ENCODE data around the gene UBL3. TPM values are rescaled to one million over a fixed set of nuclear protein-coding genes. Genes with fewer than 3 reads are reported as not detected.

Gene UBL3
- total RNA-seq, 1 donor from 2014 or later = 23.0 TPM

- no peak for TF ChIP-seq CTCF (IDR thresholded peaks at IDR 0.05; ENCODE audit: insufficient read depth, low read length, poor library complexity, severe bottlenecking)
- H3K4me3 ChIP-seq (ENCODE audit: low read depth, low read length) = no peak overlapping the region
- no peaks in the 10 kb centered on the region for H3K36me3 ChIP-seq (ENCODE audit: control insufficient read depth, insufficient read depth, low read length)
- no peaks in the 10 kb centered on the region for H3K27me3 ChIP-seq (ENCODE audit: control insufficient read depth, insufficient read depth, low read length)
- no peak for DNase-seq (ENCODE audit: low read depth)
Measured at GRCh38 chr13:29887686-29888085, 37.3 kb upstream of the UBL3 start.

GRCh38 chr13:29887030-29887557 is 36.7 kb upstream of the UBL3 start:
- no peaks in the 10 kb centered on the region for H3K27me3 ChIP-seq (ENCODE audit: control insufficient read depth, insufficient read depth, low read length)
- no peaks in the 10 kb centered on the region for H3K36me3 ChIP-seq (ENCODE audit: control insufficient read depth, insufficient read depth, low read length)
- DNase-seq (ENCODE audit: low read depth) = no peak
- no peak overlapping the region for H3K4me3 ChIP-seq (ENCODE audit: low read depth, low read length)
- TF ChIP-seq CTCF (IDR thresholded peaks at IDR 0.05; ENCODE audit: insufficient read depth, low read length, poor library complexity, severe bottlenecking) = no peak

GRCh38 chr13:29886446-29886845 is 36.0 kb upstream of the UBL3 start:
- no peaks in the 10 kb centered on the region for H3K27me3 ChIP-seq (ENCODE audit: control insufficient read depth, insufficient read depth, low read length)
- TF ChIP-seq CTCF (IDR thresholded peaks at IDR 0.05; ENCODE audit: insufficient read depth, low read length, poor library complexity, severe bottlenecking) = no peak
- no peaks in the 10 kb centered on the region for H3K36me3 ChIP-seq (ENCODE audit: control insufficient read depth, insufficient read depth, low read length)
- no peak overlapping the region for H3K4me3 ChIP-seq (ENCODE audit: low read depth, low read length)
- no peak for DNase-seq (ENCODE audit: low read depth)

GRCh38 chr13:29885989-29886388 is 35.6 kb upstream of the UBL3 start:
- no peak for TF ChIP-seq CTCF (IDR thresholded peaks at IDR 0.05; ENCODE audit: insufficient read depth, low read length, poor library complexity, severe bottlenecking)

GRCh38 chr13:29884671-29885430 is 34.4 kb upstream of the UBL3 start:
- Histone ChIP-seq H3K4me3 (ENCODE audit: low read depth, low read length) (no peak overlapping the region), H3K27me3 (ENCODE audit: control insufficient read depth, insufficient read depth, low read length) (no peaks in the 10 kb centered on the region), H3K36me3 (ENCODE audit: control insufficient read depth, insufficient read depth, low read length) (no peaks in the 10 kb centered on the region)
- DNase-seq (ENCODE audit: low read depth) = no peak
- TF ChIP-seq CTCF (IDR thresholded peaks at IDR 0.05; ENCODE audit: insufficient read depth, low read length, poor library complexity, severe bottlenecking) = no peak

More at GRCh38 chr13:29885989-29886388, 35.6 kb upstream of the UBL3 start:
- no peak overlapping the region for H3K4me3 ChIP-seq (ENCODE audit: low read depth, low read length)
- H3K36me3 ChIP-seq (ENCODE audit: control insufficient read depth, insufficient read depth, low read length) = no peaks in the 10 kb centered on the region
- no peaks in the 10 kb centered on the region for H3K27me3 ChIP-seq (ENCODE audit: control insufficient read depth, insufficient read depth, low read length)
- DNase-seq (ENCODE audit: low read depth) = no peak

All from kidney epithelial cell (primary cell).